Astrocyte (in vitro differentiated cells and primary cell): ENCODE results near the gene MYEOV. TPM values are rescaled to one million over a fixed set of nuclear protein-coding genes. Genes with fewer than 3 reads are reported as not detected.

Experiments used
- DNase-seq: peaks from one replicate; pipeline ENCODE4 v3.0.0-alpha.2; 2010; ENCODE audit warnings: low read depth
- FAIRE-seq: peaks from 2 replicates; lab custom pipeline; 2011; peaks lifted over from hg19 to GRCh38; lab: Jason Lieb, UNC
- H2AFZ ChIP-seq: 2 replicates; pipeline ENCODE4 v1.6.0; 2012; ENCODE audit warnings: low read depth, low read length, inconsistent platforms
- H3K27ac ChIP-seq: 2 replicates; pipeline ENCODE4 v1.5.1; 2011; ENCODE audit warnings: low read depth, low read length, inconsistent platforms
- H3K27me3 ChIP-seq: 2 replicates; pipeline ENCODE4 v1.6.0; 2011; ENCODE audit warnings: low read length, inconsistent platforms; ENCODE audit not compliant: insufficient read depth
- H3K36me3 ChIP-seq: 2 replicates; pipeline ENCODE4 v1.5.1; 2011; ENCODE audit warnings: low read length, inconsistent platforms; ENCODE audit not compliant: insufficient read depth
- H3K4me1 ChIP-seq: 2 replicates; pipeline ENCODE4 v1.5.1; 2011; ENCODE audit warnings: low read length, inconsistent platforms; ENCODE audit not compliant: insufficient read depth
- H3K4me2 ChIP-seq: 2 replicates; pipeline ENCODE4 v1.6.0; 2012; ENCODE audit warnings: low read length, inconsistent platforms
- H3K4me3 ChIP-seq: 2 replicates; pipeline ENCODE4 v1.5.1; 2011; ENCODE audit warnings: low read depth, mild to moderate bottlenecking, low read length, inconsistent platforms; ENCODE audit not compliant: insufficient read depth
- H3K79me2 ChIP-seq: 2 replicates; pipeline ENCODE4 v1.6.0; 2012; ENCODE audit warnings: mild to moderate bottlenecking, low read length, inconsistent platforms; ENCODE audit not compliant: insufficient read depth
- H3K9ac ChIP-seq: 2 replicates; pipeline ENCODE4 v1.6.0; 2012; ENCODE audit warnings: mild to moderate bottlenecking, low read length, inconsistent platforms
- H3K9me3 ChIP-seq: 2 replicates; pipeline ENCODE4 v1.5.1; 2012; ENCODE audit warnings: low read depth, mild to moderate bottlenecking, low read length, inconsistent platforms; ENCODE audit not compliant: insufficient read depth
- H4K20me1 ChIP-seq: 2 replicates; pipeline ENCODE4 v1.6.0; 2012; ENCODE audit warnings: low read length, inconsistent platforms; ENCODE audit not compliant: insufficient read depth
- H3K27ac Mint-ChIP-seq: one replicate; pipeline ENCODE4 v1.8.0; 2021; ENCODE audit warnings: mild to moderate bottlenecking, mixed read lengths; ENCODE audit not compliant: unreplicated experiment
- H3K27me3 Mint-ChIP-seq: one replicate; pipeline ENCODE4 v1.8.0; 2021; ENCODE audit warnings: low read depth, mixed read lengths; ENCODE audit not compliant: unreplicated experiment
- H3K36me3 Mint-ChIP-seq: one replicate; pipeline ENCODE4 v1.8.0; 2021; ENCODE audit warnings: low read depth, mixed read lengths; ENCODE audit not compliant: unreplicated experiment
- H3K4me1 Mint-ChIP-seq: one replicate; pipeline ENCODE4 v1.8.0; 2021; ENCODE audit warnings: low read depth, mixed read lengths; ENCODE audit not compliant: unreplicated experiment
- H3K4me3 Mint-ChIP-seq: one replicate; pipeline ENCODE4 v1.8.0; 2021; ENCODE audit warnings: mild to moderate bottlenecking, moderate library complexity, mixed read lengths; ENCODE audit not compliant: unreplicated experiment
- H3K9me3 Mint-ChIP-seq: one replicate; pipeline ENCODE4 v1.8.0; 2021; ENCODE audit warnings: mild to moderate bottlenecking, mixed read lengths; ENCODE audit not compliant: unreplicated experiment
- CTCF ChIP-seq: IDR thresholded peaks from 2 replicates; pipeline ENCODE4 v1.5.1; 2011; ENCODE audit warnings: low read depth, mild to moderate bottlenecking, inconsistent platforms, low read length, moderate library complexity; ENCODE audit not compliant: insufficient read depth
- EZH2 ChIP-seq: IDR thresholded peaks from 2 replicates; pipeline ENCODE4 v1.6.1; 2012; ENCODE audit warnings: mild to moderate bottlenecking, low read length, inconsistent platforms; ENCODE audit not compliant: insufficient read depth
- total RNA-seq: library from RNA; stranded (reverse); gene quantifications from 2 replicates; pipeline ENCODE4 v1.2.1, GENCODE V29; 2021

The MYEOV gene
- total RNA-seq, 1 donor from 2014 or later = not detected

GRCh38 chr11:69339041-69339733 lies 45.2 kb downstream of the MYEOV start:
- TF ChIP-seq CTCF (no peak), EZH2 (no peak)
- FAIRE-seq = no peak
- Histone ChIP-seq H3K36me3 (no peaks in the 10 kb centered on the region), H3K79me2 (no peaks in the 10 kb centered on the region), H3K27me3 (no peaks in the 10 kb centered on the region), H3K4me1 (peaks cover 9% of the 10 kb centered on the region), H3K4me2 (no peak overlapping the region), H3K9ac (no peak overlapping the region), H3K9me3 (no peaks in the 10 kb centered on the region), H4K20me1 (no peaks in the 10 kb centered on the region), H3K27ac (no peak overlapping the region), H2AFZ (no peak overlapping the region), H3K4me3 (no peak overlapping the region)
- peaks cover 31% of the 10 kb centered on the region for H3K27me3 Mint-ChIP-seq
- no peak overlapping the region for H3K27ac Mint-ChIP-seq
- H3K9me3 Mint-ChIP-seq = peaks cover 23% of the 10 kb centered on the region
- no peak overlapping the region for H3K4me3 Mint-ChIP-seq
- H3K36me3 Mint-ChIP-seq = peaks cover 5% of the 10 kb centered on the region
- H3K4me1 Mint-ChIP-seq = no peaks in the 10 kb centered on the region
- DNase-seq = no peak

GRCh38 chr11:69339983-69340565 lies 46.1 kb downstream of the MYEOV start:
- no peak overlapping the region for H3K4me2 ChIP-seq
- H3K36me3 Mint-ChIP-seq = peaks cover 5% of the 10 kb centered on the region
- H4K20me1 ChIP-seq = no peaks in the 10 kb centered on the region
- H3K9me3 Mint-ChIP-seq = peaks cover 23% of the 10 kb centered on the region
- H3K79me2 ChIP-seq = no peaks in the 10 kb centered on the region
- DNase-seq (no peak), FAIRE-seq (no peak)
- no peaks in the 10 kb centered on the region for H3K27me3 ChIP-seq
- H3K9ac ChIP-seq = no peak overlapping the region
- peaks cover 9% of the 10 kb centered on the region for H3K4me1 ChIP-seq
- TF ChIP-seq CTCF (no peak), EZH2 (no peak)
- no peak overlapping the region for H3K27ac Mint-ChIP-seq
- H3K9me3 ChIP-seq = no peaks in the 10 kb centered on the region
- no peak overlapping the region for H3K27ac ChIP-seq
- no peak overlapping the region for H3K4me3 Mint-ChIP-seq
- no peaks in the 10 kb centered on the region for H3K4me1 Mint-ChIP-seq
- no peak overlapping the region for H3K4me3 ChIP-seq
- no peaks in the 10 kb centered on the region for H3K36me3 ChIP-seq
- H2AFZ ChIP-seq = no peak overlapping the region
- H3K27me3 Mint-ChIP-seq = peaks cover 32% of the 10 kb centered on the region
